GM12878 (cell line): ENCODE results near the gene C1D. TPM values are rescaled to one million over a fixed set of nuclear protein-coding genes. Genes with fewer than 3 reads are reported as not detected.

Experiments used
- ATAC-seq: fragments of 200-7000 bp; cut with Tn5 transposase; 3 replicates; pipeline ENCODE4 v1.9.1; 2020; ENCODE audit warnings: mild to moderate bottlenecking, moderate library complexity
- BruUV-seq: library from RNA; stranded (reverse); fragments of 400-500 nt; replicated peaks from 2 replicates; lab custom pipeline; 2021; lab: Mats Ljungman, UMichigan
- CTCF ChIA-PET: fragments of 300-600 bp; sonication (Branson Sonifier 250); formaldehyde crosslinking; extraction: SDS; loops from one replicate; lab custom pipeline; 2021; ENCODE audit warnings: inconsistent platforms; lab: Yijun Ruan, JAX
- POLR2A ChIA-PET: fragments of 350-600 bp; formaldehyde crosslinking; extraction: SDS; loops from one replicate; lab custom pipeline; 2021; ENCODE audit warnings: inconsistent platforms; lab: Charles Lee
- RAD21 ChIA-PET: fragments of 300-600 bp; sonication (Branson Sonifier 250); formaldehyde crosslinking; loops from one replicate; lab custom pipeline; 2023; ENCODE audit warnings: antibody characterized with exemption; ENCODE audit not compliant: unreplicated experiment; lab: Charles Lee
- SMC1A ChIA-PET: fragments of 300-600 bp; sonication (Branson Sonifier 250); formaldehyde crosslinking; loops from one replicate; lab custom pipeline; 2023; ENCODE audit not compliant: unreplicated experiment, uncharacterized antibody; lab: Charles Lee
- DNase-seq: peaks from one replicate; pipeline ENCODE4 v3.0.0-alpha.2; 2011; ENCODE audit warnings: low read depth, low spot score
- FAIRE-seq: peaks from 3 replicates; lab custom pipeline; 2011; peaks lifted over from hg19 to GRCh38; lab: Jason Lieb, UNC
- H2AFZ ChIP-seq: 2 replicates; pipeline ENCODE4 v1.6.0; 2011; ENCODE audit warnings: low read depth, low read length, control low read depth; ENCODE audit not compliant: control insufficient read depth
- H3K27ac ChIP-seq: 2 replicates; pipeline ENCODE4 v1.5.1; 2011; ENCODE audit warnings: control low read depth; ENCODE audit not compliant: control insufficient read depth, insufficient read depth
- H3K27me3 ChIP-seq, 2 experiments: replicated peaks in 1 of 2; 2 replicates each; pipeline versions ENCODE4 v1.6.0 to v1.6.1; 2011; ENCODE audit warnings: low read length in 1 of 2; ENCODE audit not compliant: control insufficient read depth in 2 of 2, insufficient read depth in 2 of 2
- H3K36me3 ChIP-seq, 2 experiments: 2 replicates each; pipeline ENCODE4 v1.5.1; 2011; ENCODE audit warnings: low read length in 1 of 2; ENCODE audit not compliant: control insufficient read depth in 2 of 2, insufficient read depth in 2 of 2
- H3K4me1 ChIP-seq: 2 replicates; pipeline ENCODE4 v1.6.1; 2011; ENCODE audit warnings: mild to moderate bottlenecking, low read length, moderate library complexity, mixed read lengths; ENCODE audit not compliant: control insufficient read depth, insufficient read depth
- H3K4me2 ChIP-seq: 2 replicates; pipeline ENCODE4 v1.6.0; 2011; ENCODE audit warnings: control low read depth; ENCODE audit not compliant: control insufficient read depth, insufficient read depth
- H3K4me3 ChIP-seq: fragments of 200-600 bp; sonication (generic); 2 replicates; pipeline ENCODE4 v1.5.1; 2016
- H3K79me2 ChIP-seq: 2 replicates; pipeline ENCODE4 v1.6.0; 2011; ENCODE audit warnings: low read length; ENCODE audit not compliant: control insufficient read depth, insufficient read depth
- H3K9ac ChIP-seq: 2 replicates; pipeline ENCODE4 v1.8.0; 2011; ENCODE audit warnings: low read length, control low read depth, mixed read lengths; ENCODE audit not compliant: control insufficient read depth, insufficient read depth
- H3K9me3 ChIP-seq: replicated peaks from 3 replicates; pipeline ENCODE4 v1.5.1; 2011; ENCODE audit warnings: mild to moderate bottlenecking, low read length; ENCODE audit not compliant: control insufficient read depth, insufficient read depth
- H4K20me1 ChIP-seq: 2 replicates; pipeline ENCODE4 v1.6.0; 2011; ENCODE audit not compliant: control insufficient read depth, insufficient read depth
- ASH2L ChIP-seq: fragments of 300-600, 200-600 bp; sonication (generic); IDR thresholded peaks from 2 replicates; pipeline ENCODE4 v1.6.1; 2017; ENCODE audit warnings: low read depth, mild to moderate bottlenecking, borderline replicate concordance
- ATF7 ChIP-seq: fragments of 450-650 bp; IDR thresholded peaks from 2 replicates; pipeline ENCODE4 v1.6.1; 2016; ENCODE audit warnings: low read depth, mild to moderate bottlenecking
- CBX3 ChIP-seq: fragments of 200-600 bp; sonication (generic); IDR thresholded peaks from 2 replicates; pipeline ENCODE4 v1.6.1; 2016; ENCODE audit warnings: low read depth, borderline replicate concordance
- CHD2 ChIP-seq: IDR thresholded peaks from 2 replicates; pipeline ENCODE4 v1.6.1; 2011; ENCODE audit warnings: low read depth, low read length, improper control_type of control experiment, borderline replicate concordance
- CREB1 ChIP-seq: IDR thresholded peaks from 2 replicates; pipeline ENCODE4 v1.6.1; 2012; ENCODE audit warnings: low read depth, mild to moderate bottlenecking, inconsistent platforms
- CREM ChIP-seq: IDR thresholded peaks from 2 replicates; pipeline ENCODE4 v1.6.1; 2014; ENCODE audit warnings: antibody characterized with exemption, low read depth
- EP300 ChIP-seq, 2 experiments: fragments of 150-350 bp in 1 of 2; IDR thresholded peaks; 2 replicates each; pipeline ENCODE4 v1.6.1; 2011 to 2012; ENCODE audit warnings: low read depth in 2 of 2, low read length in 2 of 2, borderline replicate concordance in 1 of 2, improper control_type of control experiment in 1 of 2, inconsistent platforms in 1 of 2; ENCODE audit not compliant: control insufficient read depth in 1 of 2
- FOS ChIP-seq: IDR thresholded peaks from 3 replicates; pipeline ENCODE4 v1.6.1; 2011; ENCODE audit warnings: borderline replicate concordance; ENCODE audit not compliant: insufficient read length; ENCODE audit errors: extremely low read depth
- HCFC1 ChIP-seq: fragments of 150-350 bp; IDR thresholded peaks from 2 replicates; pipeline ENCODE4 v1.6.1; 2014; ENCODE audit warnings: low read length
- HDAC2 ChIP-seq: fragments of 200-600 bp; sonication (generic); IDR thresholded peaks from 2 replicates; pipeline ENCODE4 v1.6.1; 2017
- IRF4 ChIP-seq: IDR thresholded peaks from 2 replicates; pipeline ENCODE4 v1.6.1; 2011; ENCODE audit warnings: low read depth, low read length
- KLF5 ChIP-seq: fragments of 450-650 bp; IDR thresholded peaks from 2 replicates; pipeline ENCODE4 v1.6.1; 2014; ENCODE audit warnings: mild to moderate bottlenecking; ENCODE audit not compliant: partially characterized antibody
- NFYA ChIP-seq: IDR thresholded peaks from 2 replicates; pipeline ENCODE4 v1.6.1; 2011; ENCODE audit warnings: low read depth, mild to moderate bottlenecking, low read length, improper control_type of control experiment, borderline replicate concordance
- POU2F2 ChIP-seq: IDR thresholded peaks from 3 replicates; pipeline ENCODE4 v1.6.1; 2011; ENCODE audit warnings: low read depth, mild to moderate bottlenecking, low read length, borderline replicate concordance
- RCOR1 ChIP-seq: conservative IDR thresholded peaks from 2 replicates; pipeline ENCODE4 v1.6.1; 2012; ENCODE audit warnings: low read depth, low read length, improper control_type of control experiment
- SPI1 ChIP-seq: IDR thresholded peaks from 2 replicates; pipeline ENCODE4 v1.6.1; 2011; ENCODE audit warnings: low read depth, mild to moderate bottlenecking, low read length, moderate library complexity, borderline replicate concordance; ENCODE audit not compliant: insufficient read depth
- ZNF274 ChIP-seq: IDR thresholded peaks from one replicate; pipeline ENCODE4 v1.8.0; 2011; ENCODE audit not compliant: insufficient read length, insufficient read depth
- in situ Hi-C: fragments of 300-500 bp; cut with MboI; formaldehyde crosslinking; loops from 9 replicates; pipeline ENCODE4 v1.14.3; 2018; ENCODE audit warnings: mixed read lengths
- intact Hi-C: fragments of 100-400 bp; cut with micrococcal nuclease; formaldehyde crosslinking; loops from one replicate; pipeline ENCODE4 v1.14.2; 2022; ENCODE audit not compliant: unreplicated experiment
- polyA plus RNA-seq, 11 experiments: library from polyadenylated mRNA; depleted of rRNA in 4 of 11; unstranded in 6 of 11; stranded (reverse) in 5 of 11; fragments of >200 nt; fragmentation: Nextera tagmentation in 4 of 11; fragmentation: Illumina TruSeq in 1 of 11; extraction: Ambion mirVana in 4 of 11; extraction: Trizol in 1 of 11; gene quantifications; 1 replicate in 1 of 11; 2 replicates in 10 of 11; pipeline versions ENCODE4 v1.2.1 to v1.2.3, GENCODE V29; 2011 to 2016; ENCODE audit warnings: inconsistent platforms in 2 of 11, missing spikeins in 2 of 11, low read depth in 1 of 11
- total RNA-seq, 4 experiments: library from RNA; depleted of rRNA in 3 of 4; stranded (reverse); fragments of >200 nt in 3 of 4; fragmentation: Illumina TruSeq in 1 of 4; extraction: Trizol in 1 of 4; gene quantifications; 2 replicates each; pipeline versions ENCODE4 v1.2.1 to v1.2.3, GENCODE V29; 2013 to 2021
- TF ChIP-seq, protein P1 (sequence below): fragments of 450-650 bp; formaldehyde crosslinking; IDR thresholded peaks from 2 replicates; pipeline ENCODE4 v1.5.0; 2022; ENCODE audit warnings: mild to moderate bottlenecking, missing genetic modification characterization
- TF ChIP-seq, protein P2 (sequence below): fragments of 450-650 bp; IDR thresholded peaks from 2 replicates; pipeline ENCODE4 v1.6.1; 2016; ENCODE audit warnings: mild to moderate bottlenecking

The C1D gene
- total and polyA plus RNA-seq, 10 of the 15 experiments (the other 5 are each of a cell fraction or from before 2014, with no cell fraction given), result 18.9 to 152 (median 59.1) TPM

DNA sequence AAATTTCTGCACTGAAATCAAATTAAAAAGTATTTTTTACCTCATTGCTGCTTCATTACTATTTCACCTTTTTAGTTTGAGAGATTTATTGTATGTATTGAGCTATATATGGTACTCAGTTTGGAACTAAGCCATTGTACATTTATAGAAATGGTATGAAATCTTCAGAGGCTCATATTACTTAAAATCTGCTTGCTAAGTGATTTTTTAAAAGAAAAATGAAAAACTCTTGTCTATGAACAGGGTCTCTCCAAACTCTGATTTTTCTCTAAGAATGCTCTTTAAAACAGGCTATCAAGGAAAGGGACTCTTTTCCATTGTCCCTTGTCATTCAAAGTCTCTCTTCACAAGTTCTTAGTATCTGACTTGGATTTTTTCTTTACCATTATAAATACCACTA lies 31.8 kb downstream of the C1D start:
- Histone ChIP-seq H3K9ac (no peak overlapping the region), H3K4me2 (no peak overlapping the region), H3K4me1 (no peaks in the 10 kb centered on the region), H3K36me3 (no peaks in the 10 kb centered on the region), H3K79me2 (no peaks in the 10 kb centered on the region), H3K27ac (no peak overlapping the region), H3K9me3 (no peaks in the 10 kb centered on the region), H3K27me3 (no peaks in the 10 kb centered on the region), H2AFZ (no peak overlapping the region), H3K4me3 (no peak overlapping the region), H4K20me1 (no peaks in the 10 kb centered on the region)
- no peak for ATAC-seq
- TF ChIP-seq, protein P1, sequence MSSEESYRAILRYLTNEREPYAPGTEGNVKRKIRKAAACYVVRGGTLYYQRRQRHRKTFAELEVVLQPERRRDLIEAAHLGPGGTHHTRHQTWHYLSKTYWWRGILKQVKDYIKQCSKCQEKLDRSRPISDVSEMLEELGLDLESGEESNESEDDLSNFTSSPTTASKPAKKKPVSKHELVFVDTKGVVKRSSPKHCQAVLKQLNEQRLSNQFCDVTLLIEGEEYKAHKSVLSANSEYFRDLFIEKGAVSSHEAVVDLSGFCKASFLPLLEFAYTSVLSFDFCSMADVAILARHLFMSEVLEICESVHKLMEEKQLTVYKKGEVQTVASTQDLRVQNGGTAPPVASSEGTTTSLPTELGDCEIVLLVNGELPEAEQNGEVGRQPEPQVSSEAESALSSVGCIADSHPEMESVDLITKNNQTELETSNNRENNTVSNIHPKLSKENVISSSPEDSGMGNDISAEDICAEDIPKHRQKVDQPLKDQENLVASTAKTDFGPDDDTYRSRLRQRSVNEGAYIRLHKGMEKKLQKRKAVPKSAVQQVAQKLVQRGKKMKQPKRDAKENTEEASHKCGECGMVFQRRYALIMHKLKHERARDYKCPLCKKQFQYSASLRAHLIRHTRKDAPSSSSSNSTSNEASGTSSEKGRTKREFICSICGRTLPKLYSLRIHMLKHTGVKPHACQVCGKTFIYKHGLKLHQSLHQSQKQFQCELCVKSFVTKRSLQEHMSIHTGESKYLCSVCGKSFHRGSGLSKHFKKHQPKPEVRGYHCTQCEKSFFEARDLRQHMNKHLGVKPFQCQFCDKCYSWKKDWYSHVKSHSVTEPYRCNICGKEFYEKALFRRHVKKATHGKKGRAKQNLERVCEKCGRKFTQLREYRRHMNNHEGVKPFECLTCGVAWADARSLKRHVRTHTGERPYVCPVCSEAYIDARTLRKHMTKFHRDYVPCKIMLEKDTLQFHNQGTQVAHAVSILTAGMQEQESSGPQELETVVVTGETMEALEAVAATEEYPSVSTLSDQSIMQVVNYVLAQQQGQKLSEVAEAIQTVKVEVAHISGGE (CRISPR knock-in tag), result no peak
- no peak for TF ChIP-seq NFYA
- no peak for TF ChIP-seq ASH2L
- TF ChIP-seq SPI1, result no peak
- no peak for TF ChIP-seq CBX3
- TF ChIP-seq, protein P2, sequence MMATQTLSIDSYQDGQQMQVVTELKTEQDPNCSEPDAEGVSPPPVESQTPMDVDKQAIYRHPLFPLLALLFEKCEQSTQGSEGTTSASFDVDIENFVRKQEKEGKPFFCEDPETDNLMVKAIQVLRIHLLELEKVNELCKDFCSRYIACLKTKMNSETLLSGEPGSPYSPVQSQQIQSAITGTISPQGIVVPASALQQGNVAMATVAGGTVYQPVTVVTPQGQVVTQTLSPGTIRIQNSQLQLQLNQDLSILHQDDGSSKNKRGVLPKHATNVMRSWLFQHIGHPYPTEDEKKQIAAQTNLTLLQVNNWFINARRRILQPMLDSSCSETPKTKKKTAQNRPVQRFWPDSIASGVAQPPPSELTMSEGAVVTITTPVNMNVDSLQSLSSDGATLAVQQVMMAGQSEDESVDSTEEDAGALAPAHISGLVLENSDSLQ, result no peak
- no peak for TF ChIP-seq HDAC2
- TF ChIP-seq KLF5, result no peak
- no peak for TF ChIP-seq CHD2
- no peak for TF ChIP-seq ATF7
- no peak for TF ChIP-seq POU2F2
- TF ChIP-seq HCFC1, result no peak
- TF ChIP-seq EP300 (IDR thresholded peaks at IDR 0.05; ENCODE audit: borderline replicate concordance in 1 of 2, control insufficient read depth in 1 of 2, low read depth in 2 of 2, low read length in 2 of 2), result no peak
- TF ChIP-seq RCOR1, result no peak
- TF ChIP-seq ZNF274, result no peak
- no peak for TF ChIP-seq IRF4
- TF ChIP-seq FOS, result no peak
- TF ChIP-seq CREM, result no peak
- no peak for TF ChIP-seq CREB1
- CTCF ChIA-PET, result interaction anchor here (0.7 to 3.5 kb wide), 25 partner anchors 9 to 1603 kb away, joined by 3 to 43 read pairs (median 3); no protein-coding TSS in a partner anchor
- POLR2A ChIA-PET, result no interaction called here
- no peak for FAIRE-seq
- DNase-seq, result no peak
- no TSS peak for BruUV-seq
- intact Hi-C loops, result loop anchor here (1.0 to 5.0 kb wide), 3 partner anchors 178 to 1604 kb away; no protein-coding TSS in a partner anchor
- in situ Hi-C loops, result no loop called here
- SMC1A ChIA-PET, result interaction anchor here (0.6 to 3.8 kb wide), 18 partner anchors 9 to 1602 kb away, joined by 3 to 13 read pairs (median 4); partner anchors contain the start of gene C1D
- RAD21 ChIA-PET, result interaction anchor here (0.7 to 3.1 kb wide), 15 partner anchors 13 to 1603 kb away, joined by 3 to 14 read pairs (median 4); partner anchors contain the start of gene C1D
